H9 (cell line): ENCODE measurements around the gene ARHGAP40. TPM values are rescaled to one million over a fixed set of nuclear protein-coding genes. Genes with fewer than 3 reads are reported as not detected.

Experiments used
- DNase-seq: peaks from one replicate; pipeline ENCODE4 v3.0.0-alpha.2; 2017
- H2AFZ ChIP-seq: one replicate; pipeline ENCODE4 v1.6.1; 2013; ENCODE audit warnings: mild to moderate bottlenecking, low read length, control low read depth, moderate library complexity
- H2AK5ac ChIP-seq: 2 replicates; pipeline ENCODE4 v1.6.1; 2013; ENCODE audit warnings: low read length, control low read depth, mixed read lengths; ENCODE audit not compliant: insufficient read length
- H2BK120ac ChIP-seq: one replicate; pipeline ENCODE4 v1.6.1; 2013; ENCODE audit warnings: low read depth, mild to moderate bottlenecking, low read length, control low read depth, inconsistent platforms; ENCODE audit not compliant: poor library complexity, severe bottlenecking
- H2BK12ac ChIP-seq: 2 replicates; pipeline ENCODE4 v1.6.1; 2013; ENCODE audit warnings: low read length, control low read depth, mixed read lengths, low read depth; ENCODE audit not compliant: insufficient read length
- H2BK15ac ChIP-seq: 2 replicates; pipeline ENCODE4 v1.6.1; 2013; ENCODE audit warnings: low read depth, low read length, control low read depth
- H2BK20ac ChIP-seq: one replicate; pipeline ENCODE4 v1.6.1; 2013; ENCODE audit warnings: low read depth, mild to moderate bottlenecking, low read length, control low read depth, inconsistent platforms; ENCODE audit not compliant: poor library complexity, severe bottlenecking
- H2BK5ac ChIP-seq: 2 replicates; pipeline ENCODE4 v1.6.1; 2013; ENCODE audit warnings: low read length, control low read depth, mixed read lengths; ENCODE audit not compliant: insufficient read length
- H3K14ac ChIP-seq: 2 replicates; pipeline ENCODE4 v1.6.1; 2013; ENCODE audit warnings: low read length, control low read depth; ENCODE audit not compliant: insufficient read depth
- H3K18ac ChIP-seq: 2 replicates; pipeline ENCODE4 v1.6.1; 2013; ENCODE audit warnings: low read depth, mild to moderate bottlenecking, mixed read lengths, low read length, control low read depth; ENCODE audit not compliant: insufficient read length
- H3K23ac ChIP-seq: 2 replicates; pipeline ENCODE4 v1.6.1; 2013; ENCODE audit warnings: low read length, control low read depth, mixed read lengths, low read depth; ENCODE audit not compliant: insufficient read length
- H3K23me2 ChIP-seq: 2 replicates; pipeline ENCODE4 v1.6.1; 2013; ENCODE audit warnings: low read depth, mild to moderate bottlenecking, mixed read lengths, low read length, control low read depth; ENCODE audit not compliant: insufficient read length, poor library complexity, severe bottlenecking
- H3K27ac ChIP-seq: 2 replicates; pipeline ENCODE4 v1.5.1; 2013; ENCODE audit warnings: low read length, control low read depth, mixed read lengths, low read depth; ENCODE audit not compliant: insufficient read length
- H3K27me3 ChIP-seq: 2 replicates; pipeline ENCODE4 v1.6.1; 2013; ENCODE audit warnings: low read length, control low read depth, inconsistent platforms; ENCODE audit not compliant: insufficient read depth
- H3K4ac ChIP-seq: 2 replicates; pipeline ENCODE4 v1.6.1; 2013; ENCODE audit warnings: low read depth, mild to moderate bottlenecking, control low read depth, inconsistent platforms, low read length, moderate library complexity
- H3K4me1 ChIP-seq: 2 replicates; pipeline ENCODE4 v1.6.1; 2013; ENCODE audit warnings: low read length, control low read depth, inconsistent platforms; ENCODE audit not compliant: insufficient read depth
- H3K4me2 ChIP-seq: 2 replicates; pipeline ENCODE4 v1.6.1; 2013; ENCODE audit warnings: low read length, control low read depth, mixed read lengths; ENCODE audit not compliant: insufficient read length, insufficient read depth
- H3K56ac ChIP-seq: 2 replicates; pipeline ENCODE4 v1.6.1; 2013; ENCODE audit warnings: low read depth, mild to moderate bottlenecking, mixed read lengths, low read length, control low read depth; ENCODE audit not compliant: insufficient read length
- H3K79me1 ChIP-seq: 2 replicates; pipeline ENCODE4 v1.6.1; 2013; ENCODE audit warnings: low read depth, mild to moderate bottlenecking, moderate library complexity, low read length, control low read depth, inconsistent platforms; ENCODE audit not compliant: insufficient read depth, poor library complexity, severe bottlenecking
- H3K79me2 ChIP-seq: 2 replicates; pipeline ENCODE4 v1.6.1; 2013; ENCODE audit warnings: low read length, control low read depth, inconsistent platforms; ENCODE audit not compliant: insufficient read depth
- H3K9ac ChIP-seq: 2 replicates; pipeline ENCODE4 v1.6.1; 2013; ENCODE audit warnings: low read length, control low read depth, mixed read lengths; ENCODE audit not compliant: insufficient read length; ENCODE audit errors: extremely low read depth
- H3K9me3 ChIP-seq: one replicate; pipeline ENCODE4 v1.6.1; 2013; ENCODE audit warnings: low read depth, low read length, inconsistent platforms; ENCODE audit not compliant: control insufficient read depth
- H3T11ph ChIP-seq: one replicate; pipeline ENCODE4 v1.6.1; 2013; ENCODE audit warnings: mild to moderate bottlenecking, low read length, control low read depth, inconsistent platforms
- H4K20me1 ChIP-seq: one replicate; pipeline ENCODE4 v1.6.1; 2013; ENCODE audit not compliant: control insufficient read depth, insufficient read length, insufficient read depth
- H4K5ac ChIP-seq: 2 replicates; pipeline ENCODE4 v1.6.1; 2013; ENCODE audit warnings: low read depth, mild to moderate bottlenecking, mixed read lengths, low read length, control low read depth; ENCODE audit not compliant: insufficient read length
- H4K8ac ChIP-seq: replicated peaks from 2 replicates; pipeline ENCODE4 v1.6.1; 2013; ENCODE audit warnings: low read length, control low read depth, mixed read lengths, low read depth; ENCODE audit not compliant: insufficient read length
- H4K91ac ChIP-seq: 2 replicates; pipeline ENCODE4 v1.6.1; 2013; ENCODE audit warnings: low read depth, mild to moderate bottlenecking, moderate library complexity, mixed read lengths, low read length, control low read depth; ENCODE audit not compliant: insufficient read length
- H3K27ac Mint-ChIP-seq, 3 experiments: 2 replicates in 2 of 3; 3 replicates in 1 of 3; pipeline ENCODE4 v1.8.0; 2020 to 2021; ENCODE audit warnings: mixed read lengths in 3 of 3, mild to moderate bottlenecking in 1 of 3, moderate library complexity in 1 of 3
- H3K27me3 Mint-ChIP-seq: 2 replicates; pipeline ENCODE4 v1.8.0; 2021; ENCODE audit warnings: low read depth, mild to moderate bottlenecking, moderate library complexity, mixed read lengths
- H3K36me3 Mint-ChIP-seq, 3 experiments: 2 replicates in 2 of 3; 3 replicates in 1 of 3; pipeline ENCODE4 v1.8.0; 2020 to 2021; ENCODE audit warnings: low read depth in 3 of 3, mixed read lengths in 3 of 3; ENCODE audit not compliant: insufficient read depth in 1 of 3
- H3K4me1 Mint-ChIP-seq, 2 experiments: 2 replicates each; pipeline ENCODE4 v1.8.0; 2020; ENCODE audit warnings: mixed read lengths in 2 of 2
- H3K4me3 Mint-ChIP-seq, 2 experiments: 2 replicates in 1 of 2; 3 replicates in 1 of 2; pipeline ENCODE4 v1.8.0; 2020 to 2021; ENCODE audit warnings: mild to moderate bottlenecking in 2 of 2, mixed read lengths in 2 of 2, moderate library complexity in 1 of 2
- H3K9me3 Mint-ChIP-seq, 2 experiments: 2 replicates in 1 of 2; 3 replicates in 1 of 2; pipeline ENCODE4 v1.8.0; 2020; ENCODE audit warnings: mild to moderate bottlenecking in 2 of 2, mixed read lengths in 2 of 2, moderate library complexity in 1 of 2
- CTCF ChIP-seq: fragments of 200-600 bp; sonication (generic); conservative IDR thresholded peaks from 3 replicates; pipeline ENCODE4 v1.8.0; 2021; ENCODE audit warnings: antibody characterized with exemption, mild to moderate bottlenecking
- WGBS: extraction: QIAGEN DNeasy Blood & Tissue Kit; methylation state at CpG from one replicate; pipeline ENCODE4 v1.1.7; 2013; ENCODE audit warnings: missing lambda C conversion rate, low lambda C conversion rate, mixed read lengths; ENCODE audit not compliant: insufficient read length; ENCODE audit errors: extremely low coverage; 5-methylcytosine and 5-hydroxymethylcytosine counted together
- total RNA-seq: library from RNA; stranded (reverse); gene quantifications from 2 replicates; pipeline ENCODE4 v1.2.1, GENCODE V29; 2021

The ARHGAP40 gene
- total RNA-seq, 1 experiment from 2014 or later: 0.17 TPM

DNA sequence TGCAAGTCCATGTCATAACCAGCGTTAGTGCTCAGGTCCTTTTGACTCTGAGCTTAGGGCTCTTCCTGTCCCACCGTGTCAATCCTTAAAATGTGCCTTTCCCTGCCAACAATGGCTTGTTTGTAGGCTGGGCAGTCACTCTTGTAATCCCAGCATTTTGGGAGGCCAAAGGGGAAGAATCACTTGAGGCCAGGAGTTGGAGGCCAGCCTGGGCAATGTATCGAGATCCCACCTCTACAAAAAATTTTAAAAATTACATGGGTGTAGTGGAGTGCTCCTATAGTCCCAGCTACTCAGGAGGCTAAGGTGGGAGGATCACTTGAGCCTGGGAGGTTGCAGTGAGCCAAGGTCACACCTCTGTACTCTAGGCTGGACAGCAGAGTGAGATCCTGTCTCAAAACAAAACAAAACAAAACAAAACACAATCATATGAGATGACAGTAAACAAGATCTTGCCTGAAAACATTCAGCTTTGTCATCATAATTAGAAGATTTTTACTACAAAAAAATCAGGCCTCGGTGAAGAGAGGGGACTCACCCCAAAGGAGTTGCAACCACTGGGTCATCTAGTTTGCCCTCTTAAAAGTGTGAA, 70.2 kb downstream of the ARHGAP40 start:
- H2BK12ac ChIP-seq: no peak overlapping the region
- Mint-ChIP-seq H3K4me1 (peaks cover 17 to 30% of the 10 kb centered on the region in 2 experiments), H3K27ac (no peak overlapping the region; a peak in 1 of 7 replicates), H3K9me3 (peaks cover 0 to 6% of the 10 kb centered on the region in 2 experiments; a peak in 2 of 5 replicates), H3K4me3 (peak overlapping the region in 1 of 2 experiments; percentile 45; a peak in 1 of 5 replicates), H3K36me3 (no peaks in the 10 kb centered on the region; a peak in 1 of 7 replicates), H3K27me3 (peaks cover 79% of the 10 kb centered on the region)
- no peaks in the 10 kb centered on the region for H4K20me1 ChIP-seq
- H3K79me1 ChIP-seq: no peaks in the 10 kb centered on the region
- H3K27me3 ChIP-seq: no peaks in the 10 kb centered on the region; the same call in 1 of the 2 replicates
- H3K14ac ChIP-seq: no peak overlapping the region
- no peak for DNase-seq
- no peak overlapping the region for H2BK20ac ChIP-seq
- no peak overlapping the region for H3K23ac ChIP-seq
- H2BK5ac ChIP-seq: no peak overlapping the region
- no peak overlapping the region for H3K27ac ChIP-seq
- H3K79me2 ChIP-seq: no peaks in the 10 kb centered on the region
- no peak overlapping the region for H3K9ac ChIP-seq
- H2AFZ ChIP-seq: no peak overlapping the region
- H4K8ac ChIP-seq: no peak overlapping the region
- no peak overlapping the region for H3K18ac ChIP-seq
- WGBS: no CpG with 5 or more reads among the region's 4 CpGs
- H2BK15ac ChIP-seq: no peak overlapping the region
- peaks cover 10% of the 10 kb centered on the region for H3K23me2 ChIP-seq
- no peak overlapping the region for H3K4ac ChIP-seq
- no peak overlapping the region for H2AK5ac ChIP-seq
- H3K56ac ChIP-seq: no peak overlapping the region
- no peak overlapping the region for H2BK120ac ChIP-seq
- H3K4me2 ChIP-seq: no peak overlapping the region
- H3K4me1 ChIP-seq: peaks cover 4% of the 10 kb centered on the region; the same call in 1 of the 2 replicates
- H3T11ph ChIP-seq: no peak overlapping the region
- H4K5ac ChIP-seq: no peak overlapping the region
- no peaks in the 10 kb centered on the region for H3K9me3 ChIP-seq
- H4K91ac ChIP-seq: no peak overlapping the region
- TF ChIP-seq CTCF: no peak
